DND-41 (cell line): Measurements from ENCODE around the gene STARD4.

Experiments
- CTCF ChIP-seq: IDR thresholded peaks from 2 replicates; pipeline ENCODE4 v1.5.1; 2012; ENCODE audit warnings: borderline replicate concordance, low read length, moderate library complexity, mild to moderate bottlenecking; ENCODE audit not compliant: poor library complexity, severe bottlenecking; ENCODE audit errors: extremely low read depth
- EZH2 ChIP-seq: IDR thresholded peaks from 3 replicates; pipeline ENCODE4 v1.6.1; 2012; ENCODE audit warnings: borderline replicate concordance, low read depth, mild to moderate bottlenecking, moderate library complexity, low read length, inconsistent platforms; ENCODE audit not compliant: severe bottlenecking

GRCh38 chr5:111494355-111494999 lies 17.9 kb downstream of the STARD4 start:
- TF ChIP-seq CTCF (no peak), EZH2 (no peak)
